ENCODE results near the gene MEN1. TPM values are rescaled to one million over a fixed set of nuclear protein-coding genes. Genes with fewer than 3 reads are reported as not detected.

Gene MEN1
- total and polyA plus RNA-seq, 2 of the 13 experiments (the other 11 are each of a cell fraction or from before 2014, with no cell fraction given): 20.5 to 27.3 TPM

DNA sequence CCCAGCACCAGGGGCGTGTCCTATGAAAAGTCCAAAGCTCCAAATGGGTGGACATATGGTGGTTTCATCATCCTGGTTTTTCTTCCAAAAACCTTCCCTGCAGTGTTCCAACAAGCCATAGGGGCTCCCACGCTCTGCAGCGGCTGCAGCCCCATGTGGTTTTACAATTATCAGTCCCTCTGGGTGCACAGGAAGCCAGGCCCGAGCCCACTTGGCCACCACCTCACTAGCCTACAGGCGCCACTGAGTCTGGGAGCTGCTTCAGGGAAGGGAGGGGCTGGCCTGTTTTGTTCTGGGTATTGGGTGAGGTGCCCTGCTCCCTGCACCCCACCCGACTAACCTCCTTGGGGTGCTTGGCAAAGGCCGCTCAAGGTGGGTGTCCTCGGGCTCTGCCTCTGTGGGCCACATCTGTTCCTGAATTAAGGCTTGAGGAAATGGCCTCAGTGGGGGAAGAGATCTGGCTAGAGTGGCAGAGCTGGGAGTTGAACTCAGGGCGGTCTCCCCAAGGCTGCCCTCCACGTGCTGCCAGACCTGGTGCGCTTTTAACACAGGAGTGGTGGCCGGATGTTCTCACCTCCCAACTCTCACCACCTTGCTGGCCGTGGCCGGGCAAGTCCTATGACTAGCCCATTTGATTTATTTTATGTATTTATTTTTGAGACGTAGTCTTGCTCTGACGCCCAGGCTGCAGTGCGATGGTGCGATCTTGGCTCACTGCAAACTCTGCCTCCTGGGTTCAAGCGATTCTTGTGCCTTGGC, 39.4 kb upstream of the MEN1 start:
- ATAC-seq: no peak
- ChIA-PET CTCF (ENCODE audit: low intra/inter-chr PET ratio, low total read pairs) (interaction anchor here (1.3 to 4.5 kb wide), 2 partner anchors 44 to 62 kb away, joined by 3 to 72 read pairs; no protein-coding TSS in a partner anchor), POLR2A (interaction anchor here (0.8 to 4.7 kb wide), 11 partner anchors 20 to 267 kb away, joined by 3 to 30 read pairs (median 6); partner anchors contain the start of genes EHD1, GPHA2, SF1 and ZNHIT2)
- H3K4me3 ChIP-seq (replicated peaks in 1 of 3; ENCODE audit: insufficient read depth in 1 of 3, low read depth in 2 of 3, low read length in 3 of 3): no peak overlapping the region
- H3K27ac ChIP-seq (ENCODE audit: extremely low read length, insufficient read depth, low read length): no peak overlapping the region
- no peak overlapping the region for H2AFZ ChIP-seq (ENCODE audit: low read length)
- no peaks in the 10 kb centered on the region for H3K79me2 ChIP-seq (ENCODE audit: insufficient read depth, low read length)
- no peaks in the 10 kb centered on the region for H3K9me3 ChIP-seq (ENCODE audit: low read length)
- no peaks in the 10 kb centered on the region for H3K27me3 ChIP-seq (ENCODE audit: control insufficient read depth in 1 of 2, insufficient read depth in 2 of 2, low read length in 2 of 2)
- H3K4me2 ChIP-seq (ENCODE audit: low read depth, low read length): no peak overlapping the region
- H4K20me1 ChIP-seq (ENCODE audit: insufficient read depth, low read length): no peaks in the 10 kb centered on the region
- in situ Hi-C loops (cut with HindIII; ENCODE audit: extremely low pct_ligation_motif_present, low pct_unique_long_range_greater_than_20kb) (loop anchor here (5.0 kb wide), 1 partner anchor 43 kb away; no protein-coding TSS in a partner anchor), intact Hi-C loops (cut with micrococcal nuclease; ENCODE audit: unreplicated experiment) (loop anchor here (5.0 to 10.0 kb wide), 3 partner anchors 47 to 148 kb away; partner anchors contain the start of genes BATF2 and MAP4K2)
- FAIRE-seq: no peak
- no TSS peak for BruUV-seq (replicated peaks)
- peaks cover 3 to 5% of the 10 kb centered on the region in 2 experiments; a peak in 3 of 5 replicates for H3K36me3 ChIP-seq (replicated peaks in 1 of 2; ENCODE audit: control insufficient read depth in 1 of 2, insufficient read depth in 2 of 2, low read length in 2 of 2)
- peaks cover 62% of the 10 kb centered on the region for H3K4me1 ChIP-seq (ENCODE audit: insufficient read depth, low read length)
- TF ChIP-seq SMARCE1 (IDR thresholded peaks at IDR 0.05; ENCODE audit: borderline replicate concordance) (no peak), CEBPG (CRISPR knock-in tag; IDR thresholded peaks at IDR 0.05) (peak; percentile 35; the same call in 1 of the 2 replicates), ZNF724P (CRISPR knock-in tag; IDR thresholded peaks at IDR 0.05; ENCODE audit: borderline replicate concordance) (no peak), MAZ (IDR thresholded peaks at IDR 0.05; ENCODE audit: borderline replicate concordance, low read depth, low read length) (no peak), MAZ (CRISPR knock-in tag; IDR thresholded peaks at IDR 0.05; ENCODE audit: low read depth) (0 out of 2 replicates have a peak, but pooled peaks have one; percentile 8), STAG1 (CRISPR knock-in tag; IDR thresholded peaks at IDR 0.05) (peak; percentile 19; the same call in 1 of the 2 replicates), XRCC5 (optimal IDR thresholded peaks at IDR 0.05; ENCODE audit: low read length) (no peak)
- TF ChIP-seq, protein P1, sequence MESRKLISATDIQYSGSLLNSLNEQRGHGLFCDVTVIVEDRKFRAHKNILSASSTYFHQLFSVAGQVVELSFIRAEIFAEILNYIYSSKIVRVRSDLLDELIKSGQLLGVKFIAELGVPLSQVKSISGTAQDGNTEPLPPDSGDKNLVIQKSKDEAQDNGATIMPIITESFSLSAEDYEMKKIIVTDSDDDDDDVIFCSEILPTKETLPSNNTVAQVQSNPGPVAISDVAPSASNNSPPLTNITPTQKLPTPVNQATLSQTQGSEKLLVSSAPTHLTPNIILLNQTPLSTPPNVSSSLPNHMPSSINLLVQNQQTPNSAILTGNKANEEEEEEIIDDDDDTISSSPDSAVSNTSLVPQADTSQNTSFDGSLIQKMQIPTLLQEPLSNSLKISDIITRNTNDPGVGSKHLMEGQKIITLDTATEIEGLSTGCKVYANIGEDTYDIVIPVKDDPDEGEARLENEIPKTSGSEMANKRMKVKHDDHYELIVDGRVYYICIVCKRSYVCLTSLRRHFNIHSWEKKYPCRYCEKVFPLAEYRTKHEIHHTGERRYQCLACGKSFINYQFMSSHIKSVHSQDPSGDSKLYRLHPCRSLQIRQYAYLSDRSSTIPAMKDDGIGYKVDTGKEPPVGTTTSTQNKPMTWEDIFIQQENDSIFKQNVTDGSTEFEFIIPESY (CRISPR knock-in tag; IDR thresholded peaks at IDR 0.05): peak; percentile 30; the same call in 1 of the 2 replicates
- H3K9ac ChIP-seq (ENCODE audit: insufficient read depth, low read depth, low read length): no peak overlapping the region
- no peak for DNase-seq (ENCODE audit: low spot score)
- WGBS (ENCODE audit: low lambda C conversion rate): 89% methylated on average over 14 of the region's 19 CpGs

Data from HepG2 (cell line).